Right renal pelvis (tissue), 4 donors: Measurements from ENCODE around the gene NUTM2F. TPM values are rescaled to one million over a fixed set of nuclear protein-coding genes. Genes with fewer than 3 reads are reported as not detected.
"Not testable (repeated sequence)": the region's sequence is repeated elsewhere in the genome, so short reads cannot be mapped to it uniquely, and the experiment has no call there.

Experiments
- DNase-seq, 4 donors: peaks; one replicate each; pipeline ENCODE4 v3.0.0-alpha.2; 2013; ENCODE audit warnings: low read depth in 4 of 4, low spot score in 3 of 4, missing footprints in 1 of 4
- polyA plus RNA-seq, 4 donors: library from polyadenylated mRNA; unstranded; fragments of 120-200 nt; gene quantifications; one replicate each; pipeline ENCODE4 v1.2.1, GENCODE V29; 2013; ENCODE audit not compliant: insufficient read length in 4 of 4

NUTM2F gene
- not detected for polyA plus RNA-seq

- not testable (repeated sequence) for DNase-seq
These were observed at the start of gene NUTM2F for GRCh38 chr9:94328544-94328943. Gene NUTM2F (minus strand): TSS chr9:94328644. CDS start chr9:94328623, 21 bp downstream.

- not testable (repeated sequence) for DNase-seq
These were observed 46.8 kb upstream of the NUTM2F start for GRCh38 chr9:94375197-94375596.

GRCh38 chr9:94374176-94375056, 46.0 kb upstream of the NUTM2F start:
- DNase-seq = peak; percentile 70 to 82 (median 75)

- DNase-seq = not testable (repeated sequence)
These were observed 45.3 kb upstream of the NUTM2F start for GRCh38 chr9:94373779-94374175.

GRCh38 chr9:94370266-94370665, 41.8 kb upstream of the NUTM2F start:
- DNase-seq = not testable (repeated sequence)

GRCh38 chr9:94364093-94364614, 35.7 kb upstream of the NUTM2F start:
- not testable (repeated sequence) for DNase-seq

- not testable (repeated sequence) for DNase-seq
These were observed 28.7 kb upstream of the NUTM2F start for GRCh38 chr9:94357158-94357557.

GRCh38 chr9:94351901-94352723, 23.7 kb upstream of the NUTM2F start:
- not testable (repeated sequence) for DNase-seq

GRCh38 chr9:94348754-94349153, 20.3 kb upstream of the NUTM2F start:
- not testable (repeated sequence) for DNase-seq

- not testable (repeated sequence) for DNase-seq
These were observed 19.0 kb upstream of the NUTM2F start for GRCh38 chr9:94347451-94347850.

GRCh38 chr9:94341703-94342102, 13.3 kb upstream of the NUTM2F start:
- not testable (repeated sequence) for DNase-seq

GRCh38 chr9:94340750-94341149, 12.3 kb upstream of the NUTM2F start:
- DNase-seq = not testable (repeated sequence)

GRCh38 chr9:94339657-94340056, 11.2 kb upstream of the NUTM2F start:
- not testable (repeated sequence) for DNase-seq

GRCh38 chr9:94338723-94339122, 10.3 kb upstream of the NUTM2F start:
- DNase-seq = not testable (repeated sequence)

GRCh38 chr9:94336445-94336844, 8.0 kb upstream of the NUTM2F start:
- not testable (repeated sequence) for DNase-seq

GRCh38 chr9:94325583-94325982, 2.9 kb downstream of the NUTM2F start:
- not testable (repeated sequence) for DNase-seq

- DNase-seq = not testable (repeated sequence)
These were observed 5.2 kb downstream of the NUTM2F start for GRCh38 chr9:94323153-94323798.

- not testable (repeated sequence) for DNase-seq
These were observed 6.0 kb downstream of the NUTM2F start for GRCh38 chr9:94322342-94322940.

- not testable (repeated sequence) for DNase-seq
These were observed 10.3 kb downstream of the NUTM2F start for GRCh38 chr9:94317949-94318657.
